Stomach (tissue), 9 donors: ENCODE data around the gene PARD3. TPM values are rescaled to one million over a fixed set of nuclear protein-coding genes. Genes with fewer than 3 reads are reported as not detected.

Experiments
- DNase-seq, 2 donors: peaks; one replicate each; pipeline versions ENCODE4 v3.0.0 to v3.0.0-alpha.2; 2013 to 2019
- H3K27ac ChIP-seq, 5 donors: fragments of 200-600 bp in 4 of 5; sonication (generic) in 4 of 5; one replicate each; pipeline ENCODE4 v1.5.1; 2013 to 2019; ENCODE audit warnings: mild to moderate bottlenecking in 1 of 5, moderate library complexity in 1 of 5
- H3K27me3 ChIP-seq, 3 donors: fragments of 200-600 bp; sonication (generic); one replicate each; pipeline ENCODE4 v1.5.1; 2017 to 2019; ENCODE audit warnings: mixed run types in 1 of 3
- H3K36me3 ChIP-seq, 4 donors: fragments of 200-600 bp; sonication (generic); 1 replicate in 3 of 4; 2 replicates in 1 of 4; pipeline ENCODE4 v1.5.1; 2016 to 2019
- H3K4me1 ChIP-seq, 4 donors: fragments of 200-600 bp; sonication (generic); one replicate each; pipeline ENCODE4 v1.5.1; 2016 to 2019
- H3K4me3 ChIP-seq, 4 donors: fragments of 200-600 bp; sonication (generic) in 3 of 4; one replicate each; pipeline ENCODE4 v1.5.1; 2016 to 2019; ENCODE audit warnings: mild to moderate bottlenecking in 1 of 4
- H3K9me3 ChIP-seq, 4 donors: fragments of 200-600 bp; sonication (generic); one replicate each; pipeline ENCODE4 v1.5.1; 2016 to 2019
- EP300 ChIP-seq: sonication (generic); formaldehyde crosslinking; IDR thresholded peaks from one replicate; pipeline ENCODE4 v1.6.1; 2017; ENCODE audit warnings: antibody characterized with exemption
- POLR2A ChIP-seq, 4 donors: fragments of 450-650 bp; IDR thresholded peaks; one replicate each; pipeline ENCODE4 v1.6.1; 2016; ENCODE audit warnings: antibody characterized with exemption in 4 of 4, control low read depth in 2 of 4, mild to moderate bottlenecking in 1 of 4, moderate library complexity in 1 of 4
- POLR2AphosphoS5 ChIP-seq, 3 donors: sonication (generic); formaldehyde crosslinking; IDR thresholded peaks; one replicate each; pipeline ENCODE4 v1.6.1; 2016; ENCODE audit warnings: antibody characterized with exemption in 3 of 3
- WGBS, 5 donors: extraction: QIAGEN DNeasy Blood & Tissue Kit in 3 of 5; methylation state at CpG; one replicate each; pipeline versions ENCODE4 v1.1.5 to v1.1.7; 2013 to 2018; 5-methylcytosine and 5-hydroxymethylcytosine counted together
- intact Hi-C: fragments of 100-400 bp; cut with DNase I; formaldehyde crosslinking; loops from one replicate; pipeline ENCODE4 v1.15.1; 2023; ENCODE audit warnings: low total_unique reads
- polyA plus RNA-seq, 3 donors: library from polyadenylated mRNA; stranded (reverse); fragments of 200-250 nt; gene quantifications; one replicate each; pipeline ENCODE4 v1.2.3, GENCODE V29; 2013
- total RNA-seq, 5 donors: library from RNA; depleted of rRNA; stranded (reverse); fragments of >200 nt; gene quantifications; one replicate each; pipeline versions ENCODE4 v1.1.0 to v1.2.3, GENCODE V29; 2014 to 2016
- TF ChIP-seq, protein P1 (sequence below), 7 experiments: fragments of 450-650 bp in 4 of 7; fragments of 200-600 bp in 3 of 7; sonication (generic) in 3 of 7; IDR thresholded peaks; one replicate each; pipeline ENCODE4 v1.5.1; 2016 to 2019; ENCODE audit warnings: antibody characterized with exemption in 7 of 7, control low read depth in 2 of 7, mild to moderate bottlenecking in 1 of 7
- donor health status: healthy with polysubstance abuse.
- donor health status: Bipolar disorder and iron deficiency.
- donor health status: healthy.

PARD3 gene
- total and polyA plus RNA-seq, 8 donors: 13.7 to 118 (median 31.8) TPM

- H3K27ac ChIP-seq: no peak overlapping the region
- no peaks in the 10 kb centered on the region for H3K27me3 ChIP-seq
- 21 to 56% (median 44%) methylated on average over 8 of the region's 8 CpGs for WGBS, 5 donors
- H3K4me1 ChIP-seq: peaks cover 5 to 45% (median 28%) of the 10 kb centered on the region in 4 donors
- intact Hi-C loops: no loop called here
- no peaks in the 10 kb centered on the region for H3K9me3 ChIP-seq
- no peak overlapping the region for H3K4me3 ChIP-seq
- TF ChIP-seq EP300 (no peak), POLR2AphosphoS5 (IDR thresholded peaks at IDR 0.05) (no peak), POLR2A (IDR thresholded peaks at IDR 0.05) (no peak)
- TF ChIP-seq, protein P1, sequence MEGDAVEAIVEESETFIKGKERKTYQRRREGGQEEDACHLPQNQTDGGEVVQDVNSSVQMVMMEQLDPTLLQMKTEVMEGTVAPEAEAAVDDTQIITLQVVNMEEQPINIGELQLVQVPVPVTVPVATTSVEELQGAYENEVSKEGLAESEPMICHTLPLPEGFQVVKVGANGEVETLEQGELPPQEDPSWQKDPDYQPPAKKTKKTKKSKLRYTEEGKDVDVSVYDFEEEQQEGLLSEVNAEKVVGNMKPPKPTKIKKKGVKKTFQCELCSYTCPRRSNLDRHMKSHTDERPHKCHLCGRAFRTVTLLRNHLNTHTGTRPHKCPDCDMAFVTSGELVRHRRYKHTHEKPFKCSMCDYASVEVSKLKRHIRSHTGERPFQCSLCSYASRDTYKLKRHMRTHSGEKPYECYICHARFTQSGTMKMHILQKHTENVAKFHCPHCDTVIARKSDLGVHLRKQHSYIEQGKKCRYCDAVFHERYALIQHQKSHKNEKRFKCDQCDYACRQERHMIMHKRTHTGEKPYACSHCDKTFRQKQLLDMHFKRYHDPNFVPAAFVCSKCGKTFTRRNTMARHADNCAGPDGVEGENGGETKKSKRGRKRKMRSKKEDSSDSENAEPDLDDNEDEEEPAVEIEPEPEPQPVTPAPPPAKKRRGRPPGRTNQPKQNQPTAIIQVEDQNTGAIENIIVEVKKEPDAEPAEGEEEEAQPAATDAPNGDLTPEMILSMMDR (IDR thresholded peaks at IDR 0.05): no peak
- DNase-seq: peak; percentile 44 to 56
- H3K36me3 ChIP-seq: no peaks in the 10 kb centered on the region
Measured at GRCh38 chr10:34861293-34862021, 46.4 kb upstream of the PARD3 start.

GRCh38 chr10:34859170-34859569, 44.1 kb upstream of the PARD3 start:
- peak in 1 of 2 donors; percentile 26 for DNase-seq
- H3K27ac ChIP-seq: no peak overlapping the region
- intact Hi-C loops: no loop called here
- peaks cover 5 to 36% (median 20%) of the 10 kb centered on the region in 4 donors for H3K4me1 ChIP-seq
- no peaks in the 10 kb centered on the region for H3K27me3 ChIP-seq
- H3K4me3 ChIP-seq: no peak overlapping the region
- TF ChIP-seq EP300 (no peak), POLR2AphosphoS5 (IDR thresholded peaks at IDR 0.05) (no peak), POLR2A (IDR thresholded peaks at IDR 0.05) (no peak)
- TF ChIP-seq, protein P1 (IDR thresholded peaks at IDR 0.05): no peak
- no peaks in the 10 kb centered on the region for H3K9me3 ChIP-seq
- no peaks in the 10 kb centered on the region for H3K36me3 ChIP-seq

- DNase-seq: no peak
- WGBS, 5 donors: 68 to 78% (median 75%) methylated on average over 8 of the region's 8 CpGs
- Histone ChIP-seq H3K36me3 (no peaks in the 10 kb centered on the region), H3K27ac (no peak overlapping the region), H3K27me3 (no peaks in the 10 kb centered on the region), H3K4me1 (peaks cover 5 to 27% (median 16%) of the 10 kb centered on the region in 4 donors), H3K4me3 (no peak overlapping the region), H3K9me3 (no peaks in the 10 kb centered on the region)
- intact Hi-C loops: no loop called here
- TF ChIP-seq EP300 (no peak), POLR2A (IDR thresholded peaks at IDR 0.05) (no peak), POLR2AphosphoS5 (IDR thresholded peaks at IDR 0.05) (no peak)
- TF ChIP-seq, protein P1 (IDR thresholded peaks at IDR 0.05): no peak
Measured at GRCh38 chr10:34858003-34858402, 42.9 kb upstream of the PARD3 start.

- Histone ChIP-seq H3K27me3 (no peaks in the 10 kb centered on the region), H3K27ac (no peak overlapping the region), H3K36me3 (no peaks in the 10 kb centered on the region), H3K9me3 (no peaks in the 10 kb centered on the region), H3K4me3 (no peak overlapping the region), H3K4me1 (peaks cover 0 to 7% (median 3%) of the 10 kb centered on the region in 4 donors)
- DNase-seq: peak in 1 of 2 donors; percentile 65
- WGBS, 5 donors: 22 to 28% (median 23%) methylated on average over 6 of the region's 6 CpGs
- TF ChIP-seq EP300: no peak
- intact Hi-C loops: no loop called here
Measured at GRCh38 chr10:34854147-34854601, 39.1 kb upstream of the PARD3 start.

DNA sequence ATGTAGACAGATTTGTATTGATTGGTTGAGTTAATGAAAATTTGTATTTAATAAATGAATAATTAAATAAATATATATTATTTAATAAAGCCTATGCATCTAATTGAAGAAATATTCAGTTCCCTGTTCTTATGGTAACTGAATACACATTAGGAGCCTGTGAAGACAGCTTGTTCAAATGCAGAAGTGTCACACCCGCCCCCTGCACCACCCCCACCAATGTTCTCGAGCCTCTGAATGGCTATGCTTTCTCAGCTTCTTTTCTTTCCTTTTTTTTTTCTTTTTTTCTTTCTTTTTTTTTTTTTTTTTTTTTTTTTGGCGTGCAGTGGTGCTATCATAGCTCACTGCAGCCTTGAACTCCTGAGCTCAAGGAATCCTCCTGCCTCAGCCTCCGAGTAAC, 38.3 kb upstream of the PARD3 start:
- peaks cover 0 to 7% (median 3%) of the 10 kb centered on the region in 4 donors for H3K4me1 ChIP-seq
- no peaks in the 10 kb centered on the region for H3K27me3 ChIP-seq
- 65 to 89% (median 82%) methylated on average over 4 of the region's 4 CpGs for WGBS, 5 donors
- intact Hi-C loops: no loop called here
- TF ChIP-seq, protein P1 (IDR thresholded peaks at IDR 0.05): no peak
- TF ChIP-seq POLR2A (IDR thresholded peaks at IDR 0.05) (no peak), EP300 (no peak), POLR2AphosphoS5 (IDR thresholded peaks at IDR 0.05) (no peak)
- no peak for DNase-seq
- no peaks in the 10 kb centered on the region for H3K36me3 ChIP-seq
- H3K9me3 ChIP-seq: no peaks in the 10 kb centered on the region
- no peak overlapping the region for H3K27ac ChIP-seq
- no peak overlapping the region for H3K4me3 ChIP-seq
